SK-N-SH treated with all-trans-retinoic acid at 6 μM for 48 hours (cell line): ENCODE data around the gene URB1.
"Not testable (repeated sequence)": the region's sequence is repeated elsewhere in the genome, so short reads cannot be mapped to it uniquely, and the experiment has no call there.

Experiments used
- ATAC-seq: fragments of 200-7000 bp; cut with Tn5 transposase; 3 replicates; pipeline ENCODE4 v1.9.1; 2020; ENCODE audit warnings: mild to moderate bottlenecking, moderate library complexity
- ARNTL ChIP-seq: fragments of 450-650 bp; formaldehyde crosslinking; IDR thresholded peaks from 2 replicates; pipeline ENCODE4 v1.5.0; 2020; ENCODE audit warnings: low read depth, mild to moderate bottlenecking, moderate library complexity, borderline replicate concordance
- BACH2 ChIP-seq: fragments of 250-450 bp; sonication (Bioruptor Pico); IDR thresholded peaks from 2 replicates; pipeline ENCODE4 v1.9.0; 2021; ENCODE audit warnings: mild to moderate bottlenecking, borderline replicate concordance
- CSDC2 ChIP-seq: fragments of 250-450 bp; sonication (Bioruptor Pico); IDR thresholded peaks from 2 replicates; pipeline ENCODE4 v1.5.0; 2020; ENCODE audit warnings: mild to moderate bottlenecking, moderate library complexity
- ESRRG ChIP-seq: fragments of 250-450 bp; sonication (Bioruptor Pico); IDR thresholded peaks from 2 replicates; pipeline ENCODE4 v1.6.1; 2021; ENCODE audit warnings: mild to moderate bottlenecking
- GLIS3 ChIP-seq: fragments of 250-450 bp; sonication (Bioruptor Pico); IDR thresholded peaks from 2 replicates; pipeline ENCODE4 v1.5.0; 2020; ENCODE audit warnings: mild to moderate bottlenecking, moderate library complexity
- ISL1 ChIP-seq: fragments of 250-450 bp; sonication (Bioruptor Pico); IDR thresholded peaks from 2 replicates; pipeline ENCODE4 v2.1.2; 2022; ENCODE audit warnings: mild to moderate bottlenecking, moderate library complexity
- PPARA ChIP-seq: fragments of 250-450 bp; sonication (Bioruptor Pico); IDR thresholded peaks from 2 replicates; pipeline ENCODE4 v1.5.0; 2020; ENCODE audit warnings: mild to moderate bottlenecking, borderline replicate concordance
- RARB ChIP-seq: fragments of 250-450 bp; sonication (Bioruptor Pico); IDR thresholded peaks from 2 replicates; pipeline ENCODE4 v1.8.0; 2021; ENCODE audit warnings: mild to moderate bottlenecking, moderate library complexity
- SNAI2 ChIP-seq: fragments of 250-450 bp; sonication (Bioruptor Pico); IDR thresholded peaks from 2 replicates; pipeline ENCODE4 v1.5.0; 2020; ENCODE audit warnings: mild to moderate bottlenecking, moderate library complexity
- TCF4 ChIP-seq: fragments of 250-450 bp; sonication (Bioruptor Pico); IDR thresholded peaks from 2 replicates; pipeline ENCODE4 v1.8.0; 2021; ENCODE audit warnings: mild to moderate bottlenecking, moderate library complexity, borderline replicate concordance
- TOX ChIP-seq: fragments of 250-450 bp; sonication (Bioruptor Pico); IDR thresholded peaks from 2 replicates; pipeline ENCODE4 v1.8.0; 2021; ENCODE audit warnings: mild to moderate bottlenecking, moderate library complexity, borderline replicate concordance
- ZC3H10 ChIP-seq: fragments of 250-450 bp; sonication (Bioruptor Pico); IDR thresholded peaks from 2 replicates; pipeline ENCODE4 v1.5.1; 2021; ENCODE audit warnings: mild to moderate bottlenecking, moderate library complexity
- ZFP3 ChIP-seq: fragments of 250-450 bp; sonication (Bioruptor Pico); IDR thresholded peaks from 2 replicates; pipeline ENCODE4 v1.5.0; 2020; ENCODE audit warnings: mild to moderate bottlenecking, moderate library complexity
- ZFP30 ChIP-seq: fragments of 450-650 bp; formaldehyde crosslinking; IDR thresholded peaks from 2 replicates; pipeline ENCODE4 v1.5.0; 2022; ENCODE audit warnings: mild to moderate bottlenecking, moderate library complexity
- ZNF565 ChIP-seq: fragments of 450-650 bp; formaldehyde crosslinking; conservative IDR thresholded peaks from 2 replicates; pipeline ENCODE4 v1.5.0; 2020; ENCODE audit warnings: low read depth, mild to moderate bottlenecking, moderate library complexity
- ZNF70 ChIP-seq: fragments of 450-650 bp; formaldehyde crosslinking; IDR thresholded peaks from 2 replicates; pipeline ENCODE4 v1.5.0; 2020; ENCODE audit warnings: mild to moderate bottlenecking, moderate library complexity
- ZNF8 ChIP-seq: fragments of 450-650 bp; formaldehyde crosslinking; IDR thresholded peaks from 2 replicates; pipeline ENCODE4 v1.5.0; 2020; ENCODE audit warnings: mild to moderate bottlenecking, moderate library complexity
- TF ChIP-seq, protein P1 (sequence below): fragments of 250-450 bp; sonication (Bioruptor Pico); IDR thresholded peaks from 2 replicates; pipeline ENCODE4 v1.5.0; 2020; ENCODE audit warnings: mild to moderate bottlenecking, moderate library complexity
- TF ChIP-seq, protein P2 (sequence below): fragments of 250-450 bp; sonication (Bioruptor Pico); IDR thresholded peaks from 2 replicates; pipeline ENCODE4 v1.8.0; 2021; ENCODE audit warnings: low read depth, mild to moderate bottlenecking, moderate library complexity, borderline replicate concordance
- TF ChIP-seq, protein P3 (sequence below): fragments of 250-450 bp; sonication (Bioruptor Pico); IDR thresholded peaks from 2 replicates; pipeline ENCODE4 v1.5.1; 2021; ENCODE audit warnings: mild to moderate bottlenecking, moderate library complexity
- TF ChIP-seq, protein P4 (sequence below): fragments of 250-450 bp; sonication (Bioruptor Pico); IDR thresholded peaks from 2 replicates; pipeline ENCODE4 v1.5.1; 2020; ENCODE audit warnings: low read depth, mild to moderate bottlenecking, moderate library complexity
- TF ChIP-seq, protein P5 (sequence below): fragments of 250-450 bp; sonication (Bioruptor Pico); IDR thresholded peaks from 2 replicates; pipeline ENCODE4 v1.8.0; 2020; ENCODE audit warnings: mild to moderate bottlenecking, moderate library complexity, borderline replicate concordance

URB1 gene

DNA sequence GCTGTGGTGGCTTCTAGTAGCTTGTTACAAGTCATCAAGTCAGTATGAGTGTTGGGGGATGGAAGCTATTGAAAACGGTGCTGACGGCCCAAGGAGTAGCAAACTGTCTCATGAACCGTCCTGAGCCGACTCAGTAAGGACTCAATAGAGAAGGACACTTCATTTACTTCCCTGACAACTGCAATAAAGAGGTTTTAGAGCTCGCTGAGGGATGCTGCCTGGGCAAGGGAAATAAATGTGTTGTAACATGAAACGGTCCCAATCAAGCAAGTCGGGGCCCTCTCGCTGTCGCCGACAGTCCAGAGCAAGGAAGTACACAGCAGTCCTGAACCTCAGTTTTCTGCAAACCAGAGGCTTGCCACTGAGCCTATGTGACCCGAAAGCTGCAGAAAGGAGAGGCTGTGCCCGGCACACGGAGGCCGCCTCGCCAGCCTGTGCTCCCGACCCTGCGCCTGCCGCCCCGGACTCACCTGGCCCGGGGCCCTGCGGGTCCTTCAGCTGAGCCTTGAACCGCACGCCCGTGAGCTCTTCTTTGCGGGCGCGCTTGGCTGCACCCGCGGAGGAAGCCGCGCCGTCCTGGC, 423 bp downstream of the URB1 start:
- TF ChIP-seq GLIS3 (CRISPR knock-in tag) (no peak), TOX (CRISPR knock-in tag) (no peak), CSDC2 (CRISPR knock-in tag) (no peak), SNAI2 (CRISPR knock-in tag) (no peak), ZNF70 (CRISPR knock-in tag) (no peak), ISL1 (no peak), ZC3H10 (CRISPR knock-in tag) (no peak), BACH2 (CRISPR knock-in tag) (no peak), ESRRG (CRISPR knock-in tag) (no peak), PPARA (CRISPR knock-in tag) (no peak), ZNF565 (CRISPR knock-in tag) (no peak), ZNF8 (CRISPR knock-in tag) (no peak), ARNTL (CRISPR knock-in tag) (no peak), TCF4 (no peak), ZFP30 (no peak), ZFP3 (CRISPR knock-in tag) (no peak)
- TF ChIP-seq, protein P1, sequence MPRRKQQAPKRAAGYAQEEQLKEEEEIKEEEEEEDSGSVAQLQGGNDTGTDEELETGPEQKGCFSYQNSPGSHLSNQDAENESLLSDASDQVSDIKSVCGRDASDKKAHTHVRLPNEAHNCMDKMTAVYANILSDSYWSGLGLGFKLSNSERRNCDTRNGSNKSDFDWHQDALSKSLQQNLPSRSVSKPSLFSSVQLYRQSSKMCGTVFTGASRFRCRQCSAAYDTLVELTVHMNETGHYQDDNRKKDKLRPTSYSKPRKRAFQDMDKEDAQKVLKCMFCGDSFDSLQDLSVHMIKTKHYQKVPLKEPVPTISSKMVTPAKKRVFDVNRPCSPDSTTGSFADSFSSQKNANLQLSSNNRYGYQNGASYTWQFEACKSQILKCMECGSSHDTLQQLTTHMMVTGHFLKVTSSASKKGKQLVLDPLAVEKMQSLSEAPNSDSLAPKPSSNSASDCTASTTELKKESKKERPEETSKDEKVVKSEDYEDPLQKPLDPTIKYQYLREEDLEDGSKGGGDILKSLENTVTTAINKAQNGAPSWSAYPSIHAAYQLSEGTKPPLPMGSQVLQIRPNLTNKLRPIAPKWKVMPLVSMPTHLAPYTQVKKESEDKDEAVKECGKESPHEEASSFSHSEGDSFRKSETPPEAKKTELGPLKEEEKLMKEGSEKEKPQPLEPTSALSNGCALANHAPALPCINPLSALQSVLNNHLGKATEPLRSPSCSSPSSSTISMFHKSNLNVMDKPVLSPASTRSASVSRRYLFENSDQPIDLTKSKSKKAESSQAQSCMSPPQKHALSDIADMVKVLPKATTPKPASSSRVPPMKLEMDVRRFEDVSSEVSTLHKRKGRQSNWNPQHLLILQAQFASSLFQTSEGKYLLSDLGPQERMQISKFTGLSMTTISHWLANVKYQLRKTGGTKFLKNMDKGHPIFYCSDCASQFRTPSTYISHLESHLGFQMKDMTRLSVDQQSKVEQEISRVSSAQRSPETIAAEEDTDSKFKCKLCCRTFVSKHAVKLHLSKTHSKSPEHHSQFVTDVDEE (CRISPR knock-in tag) = no peak
- TF ChIP-seq, protein P2, sequence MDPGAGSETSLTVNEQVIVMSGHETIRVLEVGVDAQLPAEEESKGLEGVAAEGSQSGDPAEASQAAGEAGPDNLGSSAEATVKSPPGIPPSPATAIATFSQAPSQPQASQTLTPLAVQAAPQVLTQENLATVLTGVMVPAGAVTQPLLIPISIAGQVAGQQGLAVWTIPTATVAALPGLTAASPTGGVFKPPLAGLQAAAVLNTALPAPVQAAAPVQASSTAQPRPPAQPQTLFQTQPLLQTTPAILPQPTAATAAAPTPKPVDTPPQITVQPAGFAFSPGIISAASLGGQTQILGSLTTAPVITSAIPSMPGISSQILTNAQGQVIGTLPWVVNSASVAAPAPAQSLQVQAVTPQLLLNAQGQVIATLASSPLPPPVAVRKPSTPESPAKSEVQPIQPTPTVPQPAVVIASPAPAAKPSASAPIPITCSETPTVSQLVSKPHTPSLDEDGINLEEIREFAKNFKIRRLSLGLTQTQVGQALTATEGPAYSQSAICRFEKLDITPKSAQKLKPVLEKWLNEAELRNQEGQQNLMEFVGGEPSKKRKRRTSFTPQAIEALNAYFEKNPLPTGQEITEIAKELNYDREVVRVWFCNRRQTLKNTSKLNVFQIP (CRISPR knock-in tag) = no peak
- TF ChIP-seq, protein P3, sequence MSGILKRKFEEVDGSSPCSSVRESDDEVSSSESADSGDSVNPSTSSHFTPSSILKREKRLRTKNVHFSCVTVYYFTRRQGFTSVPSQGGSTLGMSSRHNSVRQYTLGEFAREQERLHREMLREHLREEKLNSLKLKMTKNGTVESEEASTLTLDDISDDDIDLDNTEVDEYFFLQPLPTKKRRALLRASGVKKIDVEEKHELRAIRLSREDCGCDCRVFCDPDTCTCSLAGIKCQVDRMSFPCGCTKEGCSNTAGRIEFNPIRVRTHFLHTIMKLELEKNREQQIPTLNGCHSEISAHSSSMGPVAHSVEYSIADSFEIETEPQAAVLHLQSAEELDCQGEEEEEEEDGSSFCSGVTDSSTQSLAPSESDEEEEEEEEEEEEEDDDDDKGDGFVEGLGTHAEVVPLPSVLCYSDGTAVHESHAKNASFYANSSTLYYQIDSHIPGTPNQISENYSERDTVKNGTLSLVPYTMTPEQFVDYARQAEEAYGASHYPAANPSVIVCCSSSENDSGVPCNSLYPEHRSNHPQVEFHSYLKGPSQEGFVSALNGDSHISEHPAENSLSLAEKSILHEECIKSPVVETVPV (CRISPR knock-in tag) = no peak
- peak; percentile 60 for ATAC-seq

DNA sequence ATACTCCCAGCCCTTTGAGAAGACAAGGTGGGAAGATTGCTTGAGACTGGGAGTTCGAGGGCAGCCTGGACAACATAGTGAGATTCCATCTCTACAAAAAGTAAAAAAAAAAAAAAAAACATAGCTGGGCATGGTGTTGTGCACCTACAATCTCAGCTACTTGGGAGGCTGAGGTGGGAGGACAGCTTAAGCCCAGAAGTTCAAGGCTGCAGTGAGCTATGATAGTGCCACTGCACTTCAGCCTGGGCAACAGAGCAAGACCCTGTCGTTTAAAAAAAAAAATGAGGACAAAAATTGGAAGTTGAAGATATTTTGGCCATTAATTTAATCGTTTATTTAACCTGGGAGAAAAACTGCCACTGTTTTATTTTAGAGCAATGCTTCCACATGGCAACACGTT, 1.1 kb downstream of the URB1 start:
- ATAC-seq = no peak
- TF ChIP-seq BACH2 (CRISPR knock-in tag) (no peak), SNAI2 (CRISPR knock-in tag) (no peak), ZC3H10 (CRISPR knock-in tag) (no peak), TOX (CRISPR knock-in tag) (no peak), RARB (CRISPR knock-in tag) (no peak), ESRRG (CRISPR knock-in tag) (no peak), TCF4 (no peak)
- TF ChIP-seq, protein P4, sequence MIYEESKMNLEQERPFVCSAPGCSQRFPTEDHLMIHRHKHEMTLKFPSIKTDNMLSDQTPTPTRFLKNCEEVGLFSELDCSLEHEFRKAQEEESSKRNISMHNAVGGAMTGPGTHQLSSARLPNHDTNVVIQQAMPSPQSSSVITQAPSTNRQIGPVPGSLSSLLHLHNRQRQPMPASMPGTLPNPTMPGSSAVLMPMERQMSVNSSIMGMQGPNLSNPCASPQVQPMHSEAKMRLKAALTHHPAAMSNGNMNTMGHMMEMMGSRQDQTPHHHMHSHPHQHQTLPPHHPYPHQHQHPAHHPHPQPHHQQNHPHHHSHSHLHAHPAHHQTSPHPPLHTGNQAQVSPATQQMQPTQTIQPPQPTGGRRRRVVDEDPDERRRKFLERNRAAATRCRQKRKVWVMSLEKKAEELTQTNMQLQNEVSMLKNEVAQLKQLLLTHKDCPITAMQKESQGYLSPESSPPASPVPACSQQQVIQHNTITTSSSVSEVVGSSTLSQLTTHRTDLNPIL (CRISPR knock-in tag) = no peak
- TF ChIP-seq, protein P5, sequence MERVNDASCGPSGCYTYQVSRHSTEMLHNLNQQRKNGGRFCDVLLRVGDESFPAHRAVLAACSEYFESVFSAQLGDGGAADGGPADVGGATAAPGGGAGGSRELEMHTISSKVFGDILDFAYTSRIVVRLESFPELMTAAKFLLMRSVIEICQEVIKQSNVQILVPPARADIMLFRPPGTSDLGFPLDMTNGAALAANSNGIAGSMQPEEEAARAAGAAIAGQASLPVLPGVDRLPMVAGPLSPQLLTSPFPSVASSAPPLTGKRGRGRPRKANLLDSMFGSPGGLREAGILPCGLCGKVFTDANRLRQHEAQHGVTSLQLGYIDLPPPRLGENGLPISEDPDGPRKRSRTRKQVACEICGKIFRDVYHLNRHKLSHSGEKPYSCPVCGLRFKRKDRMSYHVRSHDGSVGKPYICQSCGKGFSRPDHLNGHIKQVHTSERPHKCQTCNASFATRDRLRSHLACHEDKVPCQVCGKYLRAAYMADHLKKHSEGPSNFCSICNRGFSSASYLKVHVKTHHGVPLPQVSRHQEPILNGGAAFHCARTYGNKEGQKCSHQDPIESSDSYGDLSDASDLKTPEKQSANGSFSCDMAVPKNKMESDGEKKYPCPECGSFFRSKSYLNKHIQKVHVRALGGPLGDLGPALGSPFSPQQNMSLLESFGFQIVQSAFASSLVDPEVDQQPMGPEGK = no peak
- TF ChIP-seq, protein P1 (CRISPR knock-in tag) = no peak

DNA sequence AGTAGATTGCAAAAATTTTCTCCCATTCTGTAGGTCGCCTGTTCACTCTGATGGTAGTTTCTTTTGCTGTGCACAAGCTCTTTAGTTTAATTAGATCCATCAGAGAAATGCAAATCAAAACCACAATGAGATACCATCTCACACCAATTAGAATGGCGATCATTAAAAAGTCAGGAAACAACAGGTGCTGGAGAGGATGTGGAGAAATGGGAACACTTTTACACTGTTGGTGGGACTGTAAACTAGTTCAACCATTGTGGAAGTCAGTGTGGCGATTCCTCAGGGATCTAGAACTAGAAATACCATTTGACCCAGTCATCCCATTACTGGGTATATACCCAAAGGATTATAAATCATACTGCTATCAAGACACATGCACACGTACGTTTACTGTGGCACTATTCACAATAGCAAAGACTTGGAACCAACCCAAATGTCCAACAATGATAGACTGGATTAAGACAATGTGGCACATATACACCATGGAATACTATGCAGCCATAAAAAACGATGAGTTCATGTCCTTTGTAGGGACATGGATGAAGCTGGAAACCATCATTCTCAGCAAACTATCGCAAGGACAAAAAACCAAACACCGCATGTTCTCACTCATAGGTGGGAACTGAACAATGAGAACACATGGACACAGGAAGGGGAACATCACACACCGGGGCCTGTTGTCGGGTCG, 2.1 kb downstream of the URB1 start:
- ATAC-seq = not testable (repeated sequence)
